ENCODE results near the gene WDR36. TPM values are rescaled to one million over a fixed set of nuclear protein-coding genes. Genes with fewer than 3 reads are reported as not detected.

WDR36 gene
- total RNA-seq, 4 donors from 2014 or later = 26.6 to 55.1 (median 30.5) TPM

- TF ChIP-seq, protein P1, sequence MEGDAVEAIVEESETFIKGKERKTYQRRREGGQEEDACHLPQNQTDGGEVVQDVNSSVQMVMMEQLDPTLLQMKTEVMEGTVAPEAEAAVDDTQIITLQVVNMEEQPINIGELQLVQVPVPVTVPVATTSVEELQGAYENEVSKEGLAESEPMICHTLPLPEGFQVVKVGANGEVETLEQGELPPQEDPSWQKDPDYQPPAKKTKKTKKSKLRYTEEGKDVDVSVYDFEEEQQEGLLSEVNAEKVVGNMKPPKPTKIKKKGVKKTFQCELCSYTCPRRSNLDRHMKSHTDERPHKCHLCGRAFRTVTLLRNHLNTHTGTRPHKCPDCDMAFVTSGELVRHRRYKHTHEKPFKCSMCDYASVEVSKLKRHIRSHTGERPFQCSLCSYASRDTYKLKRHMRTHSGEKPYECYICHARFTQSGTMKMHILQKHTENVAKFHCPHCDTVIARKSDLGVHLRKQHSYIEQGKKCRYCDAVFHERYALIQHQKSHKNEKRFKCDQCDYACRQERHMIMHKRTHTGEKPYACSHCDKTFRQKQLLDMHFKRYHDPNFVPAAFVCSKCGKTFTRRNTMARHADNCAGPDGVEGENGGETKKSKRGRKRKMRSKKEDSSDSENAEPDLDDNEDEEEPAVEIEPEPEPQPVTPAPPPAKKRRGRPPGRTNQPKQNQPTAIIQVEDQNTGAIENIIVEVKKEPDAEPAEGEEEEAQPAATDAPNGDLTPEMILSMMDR (IDR thresholded peaks at IDR 0.05) = no peak
- ATAC-seq (ENCODE audit: low FRiP score) (no peak), DNase-seq (ENCODE audit: low spot score) (no peak)
Observed at GRCh38 chr5:111159845-111160244, 67.7 kb downstream of the WDR36 start.

DNA sequence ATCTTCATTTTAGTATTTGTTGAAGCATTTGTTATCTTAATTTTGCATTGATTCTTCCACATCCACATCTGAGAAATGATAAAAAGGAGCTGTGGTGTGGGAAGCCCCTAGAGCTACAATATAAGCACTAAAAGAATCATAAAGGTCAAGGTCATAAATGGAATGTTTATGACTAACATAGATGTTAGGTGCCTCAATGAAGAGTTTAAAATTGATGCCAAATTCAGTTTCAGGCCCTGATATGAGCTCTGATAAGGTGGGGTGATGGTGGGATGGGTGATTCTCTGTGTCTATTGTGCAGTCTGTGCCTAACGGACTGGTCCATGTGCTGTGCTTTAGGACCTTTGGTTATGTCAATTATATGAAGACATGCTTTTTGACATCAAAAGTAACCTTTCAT lies 70.9 kb downstream of the WDR36 start:
- TF ChIP-seq, protein P1 (IDR thresholded peaks at IDR 0.05) = no peak
- DNase-seq (ENCODE audit: low spot score) (no peak), ATAC-seq (ENCODE audit: low FRiP score) (no peak)

- TF ChIP-seq, protein P1 (IDR thresholded peaks at IDR 0.05) = no peak
- ATAC-seq (ENCODE audit: low FRiP score) = no peak
- no peak for DNase-seq (ENCODE audit: low spot score)
Observed at GRCh38 chr5:111165058-111165457, 72.9 kb downstream of the WDR36 start.

DNA sequence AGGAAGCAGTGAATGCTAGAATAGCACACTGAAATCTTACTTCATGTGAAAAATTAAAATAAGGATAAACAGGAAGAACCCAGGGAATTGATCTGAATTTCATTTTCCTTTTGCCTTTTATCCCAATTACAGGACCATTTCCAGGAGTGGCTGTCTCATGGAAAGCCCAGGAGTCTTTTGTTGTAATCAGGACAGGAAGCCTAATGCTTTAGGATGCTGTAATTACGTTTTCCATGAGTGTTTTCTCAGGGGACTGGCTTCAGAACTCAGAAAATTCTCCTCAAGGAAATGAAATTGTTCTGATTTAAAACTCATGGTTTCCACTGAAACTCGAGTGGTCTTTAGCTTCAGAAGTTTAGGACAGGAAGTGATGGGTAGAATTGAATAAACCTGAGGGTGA lies 75.4 kb downstream of the WDR36 start:
- DNase-seq (ENCODE audit: low spot score) (no peak), ATAC-seq (ENCODE audit: low FRiP score) (no peak)
- TF ChIP-seq, protein P1 (IDR thresholded peaks at IDR 0.05) = no peak

DNA sequence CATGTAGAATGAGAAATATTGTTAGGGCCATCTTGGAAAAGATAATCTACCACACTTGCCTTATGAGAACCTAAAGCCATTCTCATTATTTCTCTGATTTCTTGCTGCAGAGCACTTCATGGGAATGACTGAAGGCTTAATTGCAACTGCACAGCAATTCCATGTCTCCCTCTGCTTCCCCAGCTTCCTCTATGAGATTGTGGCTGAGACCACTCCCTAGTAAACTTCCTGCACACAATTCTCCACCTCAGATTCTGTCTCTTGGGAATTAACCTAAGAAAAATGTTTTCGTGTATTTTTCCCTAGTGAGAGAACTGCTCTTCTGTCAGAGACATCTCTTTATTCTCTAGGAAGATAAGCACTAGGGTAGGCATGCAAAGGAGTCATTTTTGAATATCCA lies 76.5 kb downstream of the WDR36 start:
- no peak for ATAC-seq (ENCODE audit: low FRiP score)
- TF ChIP-seq, protein P1 (IDR thresholded peaks at IDR 0.05) = no peak
- no peak for DNase-seq (ENCODE audit: low spot score)

DNA sequence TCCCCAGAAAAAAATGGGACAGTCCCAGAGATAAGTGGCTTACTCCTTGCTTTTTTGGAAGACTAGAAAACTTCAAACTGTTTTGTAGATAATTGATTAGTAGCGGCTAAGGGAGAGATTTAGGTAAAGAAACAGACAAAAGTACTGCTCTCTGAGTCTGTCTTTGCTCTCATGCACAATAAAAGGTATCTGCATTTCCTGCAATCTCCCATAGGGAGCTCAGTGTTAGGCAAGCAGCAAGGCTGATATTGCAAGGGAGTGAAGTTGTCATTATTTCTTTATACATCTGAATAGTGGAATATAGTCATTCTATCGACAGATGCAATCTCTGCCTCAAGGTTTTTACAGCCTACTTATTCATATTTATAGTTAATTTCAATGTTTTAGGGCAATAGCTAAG lies 77.1 kb downstream of the WDR36 start:
- ATAC-seq (ENCODE audit: low FRiP score) (no peak), DNase-seq (ENCODE audit: low spot score) (no peak)
- TF ChIP-seq, protein P1 (IDR thresholded peaks at IDR 0.05) = no peak

DNA sequence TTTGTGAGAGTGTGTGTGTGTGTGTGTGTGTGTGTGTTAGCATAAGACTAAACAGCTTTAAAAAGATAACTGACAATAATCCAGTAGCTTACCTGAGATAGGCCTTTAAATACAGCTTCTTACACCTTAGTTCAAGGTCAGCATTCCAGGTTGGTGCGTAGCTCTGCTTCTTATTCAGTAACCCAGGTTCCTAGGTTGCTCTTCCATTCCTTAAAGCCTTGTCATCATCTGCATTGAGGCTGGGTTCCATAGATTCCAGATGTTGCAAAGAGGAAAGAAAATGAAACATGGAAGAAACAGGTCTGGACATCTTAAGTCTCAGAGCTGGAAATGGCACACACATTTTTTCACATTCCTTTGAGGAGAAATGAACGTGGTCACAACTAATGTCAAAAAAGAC lies 78.1 kb downstream of the WDR36 start:
- no peak for DNase-seq (ENCODE audit: low spot score)
- ATAC-seq (ENCODE audit: low FRiP score) = no peak
- TF ChIP-seq, protein P1 (IDR thresholded peaks at IDR 0.05) = no peak

All from omental fat pad (tissue), 4 donors.